ENCODE results near the gene PWP2. TPM values are rescaled to one million over a fixed set of nuclear protein-coding genes. Genes with fewer than 3 reads are reported as not detected.
"Not testable (repeated sequence)": the region's sequence is repeated elsewhere in the genome, so short reads cannot be mapped to it uniquely, and the experiment has no call there.

The PWP2 gene
- polyA plus RNA-seq, 1 donor: 9.3 TPM

DNA sequence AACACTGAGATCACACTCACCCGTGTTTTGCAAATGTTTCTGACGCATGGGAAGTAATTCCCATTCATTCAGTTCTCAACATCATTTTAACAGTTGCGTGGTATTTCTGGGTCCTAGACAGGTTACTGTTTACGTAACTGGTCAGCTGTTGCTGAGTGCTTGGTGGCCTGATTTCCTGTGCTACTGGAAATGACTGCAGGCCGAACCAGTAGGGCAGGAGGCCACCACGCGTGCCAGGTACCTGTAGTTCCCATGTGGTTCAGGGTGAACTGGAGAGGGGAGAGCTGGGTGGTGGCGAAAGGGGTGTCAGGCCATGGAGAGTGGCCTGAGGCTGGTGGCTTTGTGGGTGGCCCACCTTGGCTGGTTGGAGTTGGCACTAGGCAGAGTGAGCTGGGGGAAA lies 27.5 kb downstream of the PWP2 start:
- H3K27ac ChIP-seq (ENCODE audit: low read length); H3K4me1 ChIP-seq (ENCODE audit: control insufficient read depth, insufficient read depth, low read length); H3K27me3 ChIP-seq (ENCODE audit: control insufficient read depth, insufficient read depth, low read length); DNase-seq; H3K36me3 ChIP-seq (ENCODE audit: control insufficient read depth, insufficient read depth, low read length); H3K4me3 ChIP-seq (ENCODE audit: low read length); H3K9me3 ChIP-seq (ENCODE audit: control insufficient read depth, low read depth, low read length): not testable (repeated sequence)
- WGBS (ENCODE audit: insufficient coverage, low lambda C conversion rate): no CpG with 5 or more reads among the region's 8 CpGs

DNA sequence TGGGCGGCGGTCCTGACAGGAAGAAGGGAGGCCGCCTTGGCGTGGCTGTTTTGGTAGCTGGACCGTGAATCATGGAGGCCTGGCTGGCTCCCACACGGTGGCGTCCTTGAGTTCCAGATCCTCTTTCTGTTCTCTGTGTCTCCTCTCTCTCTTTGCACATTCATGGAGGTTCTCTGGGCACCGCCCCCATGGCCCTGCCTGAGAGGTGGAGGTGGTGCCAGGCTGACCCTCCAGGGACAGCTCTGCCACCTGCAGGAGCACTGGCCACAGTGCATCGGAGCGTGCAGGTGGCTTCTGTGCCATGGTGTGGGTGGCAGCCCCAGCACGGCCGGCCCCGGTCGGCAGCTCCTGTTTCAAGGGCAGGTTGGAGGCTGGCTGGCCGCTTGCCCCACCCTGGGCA lies 30.8 kb downstream of the PWP2 start:
- not testable (repeated sequence) for H3K27ac ChIP-seq (ENCODE audit: low read length); H3K4me3 ChIP-seq (ENCODE audit: low read length); H3K9me3 ChIP-seq (ENCODE audit: control insufficient read depth, low read depth, low read length); DNase-seq; H3K27me3 ChIP-seq (ENCODE audit: control insufficient read depth, insufficient read depth, low read length); H3K36me3 ChIP-seq (ENCODE audit: control insufficient read depth, insufficient read depth, low read length); H3K4me1 ChIP-seq (ENCODE audit: control insufficient read depth, insufficient read depth, low read length)
- WGBS (ENCODE audit: insufficient coverage, low lambda C conversion rate): no CpG with 5 or more reads among the region's 15 CpGs

DNA sequence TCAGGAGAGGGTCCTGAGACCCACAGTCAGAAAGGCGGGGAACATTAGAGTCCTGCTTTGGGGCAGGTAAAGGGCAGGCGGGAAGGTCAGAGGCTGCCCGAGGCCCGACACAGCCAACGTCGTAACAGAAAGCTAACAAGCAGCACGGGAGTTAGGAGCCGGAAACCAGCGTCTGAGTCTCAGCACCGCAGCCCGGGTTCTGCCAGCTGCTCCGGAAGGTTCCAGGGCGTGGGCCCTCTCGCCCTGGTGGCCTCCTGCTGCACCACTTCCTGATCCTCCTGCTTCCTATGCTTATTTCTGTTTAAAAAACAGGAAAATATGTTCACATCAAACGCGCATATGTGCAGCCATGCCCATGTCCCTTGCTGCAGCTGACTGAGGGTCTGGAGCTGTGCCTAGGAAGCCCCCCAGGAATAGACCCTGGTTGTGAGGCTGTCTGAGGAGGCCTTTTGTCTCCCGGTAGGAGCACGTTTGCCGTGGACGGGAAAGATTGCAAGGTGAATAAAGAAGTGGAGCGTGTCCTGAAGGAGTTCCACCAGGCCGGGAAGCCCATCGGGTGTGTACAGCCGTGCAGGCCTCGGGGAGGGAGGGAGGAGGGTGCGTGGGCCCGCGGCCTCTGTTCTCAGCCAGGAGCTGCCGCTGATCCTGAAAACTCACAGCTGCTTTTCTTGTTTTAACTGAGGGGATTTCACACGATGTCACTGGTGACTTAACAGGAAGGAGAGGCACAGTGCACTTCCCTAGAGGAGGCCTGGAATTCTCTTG lies 32.8 kb downstream of the PWP2 start:
- not testable (repeated sequence) for H3K27ac ChIP-seq (ENCODE audit: low read length); H3K4me1 ChIP-seq (ENCODE audit: control insufficient read depth, insufficient read depth, low read length); H3K36me3 ChIP-seq (ENCODE audit: control insufficient read depth, insufficient read depth, low read length); H3K27me3 ChIP-seq (ENCODE audit: control insufficient read depth, insufficient read depth, low read length); H3K9me3 ChIP-seq (ENCODE audit: control insufficient read depth, low read depth, low read length); H3K4me3 ChIP-seq (ENCODE audit: low read length)
- DNase-seq: peak in 1 of 2 donors; percentile 0
- no CpG with 5 or more reads among the region's 30 CpGs for WGBS (ENCODE audit: insufficient coverage, low lambda C conversion rate)

DNA sequence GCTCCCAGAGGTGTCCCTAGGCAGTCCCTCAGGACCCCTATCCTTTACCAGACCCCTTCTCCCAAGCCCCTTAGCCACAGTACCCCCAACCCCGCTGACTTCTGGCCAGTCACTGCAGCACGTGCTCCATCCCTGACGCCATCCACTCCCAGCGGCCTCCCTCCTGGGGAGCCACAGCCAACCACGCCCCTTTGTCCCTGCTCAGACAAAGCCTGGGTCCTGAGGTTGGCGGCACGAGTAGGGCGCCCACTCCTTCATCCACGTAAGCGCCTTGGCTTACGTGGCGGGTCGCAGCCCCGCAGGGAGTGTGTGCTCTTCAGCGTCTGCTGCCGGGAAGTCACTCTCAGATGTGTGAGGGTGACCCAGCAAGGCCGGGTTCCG lies 33.3 kb downstream of the PWP2 start:
- not testable (repeated sequence) for H3K27ac ChIP-seq (ENCODE audit: low read length); H3K36me3 ChIP-seq (ENCODE audit: control insufficient read depth, insufficient read depth, low read length); H3K27me3 ChIP-seq (ENCODE audit: control insufficient read depth, insufficient read depth, low read length); H3K4me1 ChIP-seq (ENCODE audit: control insufficient read depth, insufficient read depth, low read length); DNase-seq; H3K9me3 ChIP-seq (ENCODE audit: control insufficient read depth, low read depth, low read length); H3K4me3 ChIP-seq (ENCODE audit: low read length)
- no CpG with 5 or more reads among the region's 18 CpGs for WGBS (ENCODE audit: insufficient coverage, low lambda C conversion rate)

DNA sequence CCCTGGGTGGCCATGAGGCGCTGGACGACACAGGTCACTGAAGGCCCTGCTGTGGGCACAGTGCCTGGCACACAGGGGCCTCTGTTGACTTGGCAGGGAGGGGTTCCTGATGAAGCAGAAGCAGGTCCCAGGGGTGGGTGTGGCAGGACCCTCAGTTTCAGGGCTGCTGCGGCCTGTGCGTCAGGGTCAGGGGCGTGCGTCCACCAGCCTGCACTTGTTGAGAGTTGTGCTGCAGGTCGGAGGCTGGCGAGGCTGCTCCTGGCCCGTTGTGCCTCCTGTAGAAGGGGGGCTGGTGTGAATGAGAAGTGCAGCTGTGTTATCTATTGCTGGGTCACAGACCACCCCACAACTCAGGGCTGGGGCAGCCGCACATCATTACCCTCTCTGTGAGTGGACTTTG lies 35.3 kb downstream of the PWP2 start:
- WGBS (ENCODE audit: insufficient coverage, low lambda C conversion rate): no CpG with 5 or more reads among the region's 10 CpGs

DNA sequence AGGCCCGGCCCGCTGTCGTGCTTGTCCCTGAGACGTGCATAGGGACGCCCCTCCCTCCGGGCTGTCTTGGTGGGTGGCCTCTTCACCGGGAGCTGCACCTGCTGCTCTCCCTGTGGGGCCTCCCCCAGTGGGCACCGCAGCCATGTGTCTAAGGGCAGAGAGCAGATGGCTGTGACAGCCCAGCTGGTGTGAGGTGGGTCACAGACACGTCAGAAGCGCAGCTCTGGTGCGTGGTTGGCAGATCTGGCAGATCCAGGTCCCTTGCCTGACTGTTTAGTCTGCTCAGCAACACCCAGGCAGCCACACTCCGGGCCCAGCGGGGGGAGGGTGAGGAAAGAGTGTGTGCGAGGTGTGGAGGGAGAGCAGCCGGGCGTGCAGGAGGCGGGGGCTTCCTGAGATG lies 36.2 kb downstream of the PWP2 start:
- H3K4me3 ChIP-seq (ENCODE audit: low read length); H3K4me1 ChIP-seq (ENCODE audit: control insufficient read depth, insufficient read depth, low read length): not testable (repeated sequence)

More for the DNA sequence above, 35.3 kb downstream of the PWP2 start:
- H3K9me3 ChIP-seq (ENCODE audit: control insufficient read depth, low read depth, low read length); DNase-seq; H3K27me3 ChIP-seq (ENCODE audit: control insufficient read depth, insufficient read depth, low read length); H3K4me1 ChIP-seq (ENCODE audit: control insufficient read depth, insufficient read depth, low read length); H3K4me3 ChIP-seq (ENCODE audit: low read length); H3K27ac ChIP-seq (ENCODE audit: low read length); H3K36me3 ChIP-seq (ENCODE audit: control insufficient read depth, insufficient read depth, low read length): not testable (repeated sequence)

DNA sequence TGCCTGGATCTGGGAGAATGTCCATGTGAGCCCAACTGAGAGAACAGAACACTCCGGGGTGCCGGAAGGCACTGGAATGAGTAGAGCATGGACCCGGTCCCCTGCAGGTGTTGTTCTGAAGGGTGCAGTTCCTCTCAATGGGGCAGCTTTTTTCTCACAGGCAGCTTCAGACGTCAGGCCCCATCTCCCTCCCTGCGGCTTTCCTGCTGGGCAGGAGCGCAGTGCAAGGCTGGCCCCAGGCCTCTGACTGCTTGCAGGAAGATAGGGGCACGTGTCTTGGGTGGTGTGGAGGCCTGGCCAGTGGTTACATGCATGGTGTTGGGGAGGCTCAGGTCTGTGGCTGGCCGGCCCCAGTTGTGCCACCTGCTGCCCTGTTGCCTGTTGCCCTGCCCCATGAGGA lies 36.8 kb downstream of the PWP2 start:
- no CpG with 5 or more reads among the region's 8 CpGs for WGBS (ENCODE audit: insufficient coverage, low lambda C conversion rate)
- not testable (repeated sequence) for H3K4me1 ChIP-seq (ENCODE audit: control insufficient read depth, insufficient read depth, low read length); H3K4me3 ChIP-seq (ENCODE audit: low read length); H3K27me3 ChIP-seq (ENCODE audit: control insufficient read depth, insufficient read depth, low read length); H3K9me3 ChIP-seq (ENCODE audit: control insufficient read depth, low read depth, low read length); H3K36me3 ChIP-seq (ENCODE audit: control insufficient read depth, insufficient read depth, low read length); H3K27ac ChIP-seq (ENCODE audit: low read length); DNase-seq

More for the DNA sequence above, 36.2 kb downstream of the PWP2 start:
- not testable (repeated sequence) for H3K9me3 ChIP-seq (ENCODE audit: control insufficient read depth, low read depth, low read length); H3K27me3 ChIP-seq (ENCODE audit: control insufficient read depth, insufficient read depth, low read length); H3K36me3 ChIP-seq (ENCODE audit: control insufficient read depth, insufficient read depth, low read length); DNase-seq; H3K27ac ChIP-seq (ENCODE audit: low read length)
- WGBS (ENCODE audit: insufficient coverage, low lambda C conversion rate): no CpG with 5 or more reads among the region's 17 CpGs

DNA sequence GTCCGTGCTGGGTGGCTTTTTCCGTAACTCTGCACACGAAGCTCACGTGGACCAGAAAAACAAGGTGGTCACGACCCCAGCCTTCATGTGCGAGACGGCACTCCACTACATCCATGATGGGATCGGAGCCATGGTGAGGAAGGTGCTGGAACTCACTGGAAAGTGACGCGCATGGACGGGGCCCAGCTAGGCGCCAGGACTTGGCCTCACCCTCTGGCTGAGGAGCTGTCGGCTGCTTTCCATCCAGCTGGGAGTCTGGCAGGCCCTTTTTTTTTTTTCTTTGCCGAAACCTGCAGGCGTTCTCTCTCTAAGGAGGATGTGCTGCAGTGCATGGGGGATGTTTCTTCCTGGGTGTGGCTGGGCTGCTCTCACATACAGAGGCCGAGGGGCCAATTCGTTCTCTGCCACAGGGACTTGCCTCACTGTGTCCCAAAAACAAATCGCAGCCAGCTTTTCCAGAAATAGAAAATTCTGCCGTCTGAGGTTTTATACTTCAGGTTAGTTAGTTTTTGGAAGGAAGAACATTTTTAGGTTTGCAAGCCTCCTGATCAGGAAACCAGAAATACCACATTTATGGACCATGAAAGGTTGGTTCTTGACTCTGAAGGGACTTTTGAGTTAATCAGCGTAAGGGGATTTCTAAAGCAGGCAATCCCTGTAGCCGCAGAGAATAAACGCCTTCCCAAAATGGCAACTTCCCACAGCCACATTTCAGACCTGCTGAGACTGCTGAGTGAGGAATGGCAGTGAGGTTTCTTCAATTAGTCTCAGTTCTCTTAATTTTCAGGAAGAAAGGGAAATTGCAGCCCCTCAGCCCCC lies 37.8 kb downstream of the PWP2 start:
- H3K36me3 ChIP-seq (ENCODE audit: control insufficient read depth, insufficient read depth, low read length); H3K27me3 ChIP-seq (ENCODE audit: control insufficient read depth, insufficient read depth, low read length); H3K9me3 ChIP-seq (ENCODE audit: control insufficient read depth, low read depth, low read length); DNase-seq; H3K4me3 ChIP-seq (ENCODE audit: low read length); H3K4me1 ChIP-seq (ENCODE audit: control insufficient read depth, insufficient read depth, low read length); H3K27ac ChIP-seq (ENCODE audit: low read length): not testable (repeated sequence)
- WGBS (ENCODE audit: insufficient coverage, low lambda C conversion rate): no CpG with 5 or more reads among the region's 22 CpGs

DNA sequence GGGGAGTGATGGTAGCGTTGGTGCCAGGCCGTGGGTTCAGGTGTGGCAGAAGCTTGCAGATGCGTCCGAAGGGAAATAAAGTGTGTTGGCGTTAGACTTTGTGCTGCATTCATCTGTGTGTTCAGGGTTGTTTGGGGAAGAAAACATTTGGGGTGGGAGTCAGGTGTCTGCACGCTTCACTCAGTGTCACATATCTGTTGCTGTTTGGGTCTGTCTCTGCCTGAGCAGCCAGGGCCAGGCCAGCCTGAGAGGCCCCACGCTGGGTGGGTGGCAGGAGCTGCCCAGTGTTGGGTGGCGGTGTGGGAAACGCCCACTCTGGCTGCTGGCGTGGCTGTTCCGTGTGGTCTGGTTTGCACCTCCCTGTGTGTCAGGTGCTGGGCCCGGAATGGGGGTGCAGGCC lies 38.4 kb downstream of the PWP2 start:
- not testable (repeated sequence) for DNase-seq; H3K27me3 ChIP-seq (ENCODE audit: control insufficient read depth, insufficient read depth, low read length); H3K27ac ChIP-seq (ENCODE audit: low read length); H3K36me3 ChIP-seq (ENCODE audit: control insufficient read depth, insufficient read depth, low read length); H3K4me3 ChIP-seq (ENCODE audit: low read length); H3K9me3 ChIP-seq (ENCODE audit: control insufficient read depth, low read depth, low read length); H3K4me1 ChIP-seq (ENCODE audit: control insufficient read depth, insufficient read depth, low read length)
- WGBS (ENCODE audit: insufficient coverage, low lambda C conversion rate): no CpG with 5 or more reads among the region's 12 CpGs

DNA sequence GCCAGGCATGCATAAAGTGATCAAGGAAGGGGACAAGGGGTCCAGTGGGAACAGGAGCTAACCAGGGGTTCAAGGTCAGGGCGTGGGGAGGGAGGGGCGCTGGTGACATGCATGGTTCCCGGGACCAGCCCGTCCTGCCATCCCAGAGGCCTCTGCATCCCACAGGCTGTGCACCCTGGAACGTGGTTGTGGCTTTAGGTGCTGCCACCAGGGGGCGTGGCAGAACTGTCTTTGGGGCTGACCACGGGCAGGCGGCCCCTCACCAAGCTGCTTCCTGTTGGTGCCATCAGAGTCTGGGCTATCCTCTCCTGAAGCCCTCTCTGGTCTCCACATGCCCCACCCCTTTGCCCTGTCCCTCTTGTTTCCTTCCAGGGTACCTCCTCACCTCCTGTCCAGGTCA lies 39.9 kb downstream of the PWP2 start:
- H3K36me3 ChIP-seq (ENCODE audit: control insufficient read depth, insufficient read depth, low read length); H3K27me3 ChIP-seq (ENCODE audit: control insufficient read depth, insufficient read depth, low read length); H3K9me3 ChIP-seq (ENCODE audit: control insufficient read depth, low read depth, low read length); DNase-seq; H3K4me3 ChIP-seq (ENCODE audit: low read length); H3K4me1 ChIP-seq (ENCODE audit: control insufficient read depth, insufficient read depth, low read length); H3K27ac ChIP-seq (ENCODE audit: low read length): not testable (repeated sequence)
- no CpG with 5 or more reads among the region's 8 CpGs for WGBS (ENCODE audit: insufficient coverage, low lambda C conversion rate)

DNA sequence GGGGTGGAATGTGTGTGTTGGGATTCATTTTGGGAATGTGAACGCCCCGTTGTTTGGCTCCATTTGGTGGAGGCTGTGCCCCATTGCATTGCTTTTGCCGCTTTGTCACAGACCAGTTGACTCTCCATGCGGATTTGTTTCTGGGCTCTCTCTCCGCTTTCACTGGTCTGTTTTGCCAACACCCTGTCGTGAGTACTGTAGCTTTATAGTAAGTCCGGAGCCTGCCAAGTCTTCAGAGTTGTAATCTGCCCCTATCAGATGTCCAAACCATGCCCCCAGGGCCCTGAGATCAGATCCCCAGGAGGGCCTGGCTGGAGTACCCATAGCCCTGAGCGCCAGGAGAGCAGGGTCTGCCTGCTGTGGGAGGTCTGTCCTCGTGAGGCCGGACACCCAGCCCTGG lies 43.1 kb downstream of the PWP2 start:
- not testable (repeated sequence) for DNase-seq; H3K9me3 ChIP-seq (ENCODE audit: control insufficient read depth, low read depth, low read length); H3K4me3 ChIP-seq (ENCODE audit: low read length); H3K27ac ChIP-seq (ENCODE audit: low read length); H3K36me3 ChIP-seq (ENCODE audit: control insufficient read depth, insufficient read depth, low read length); H3K4me1 ChIP-seq (ENCODE audit: control insufficient read depth, insufficient read depth, low read length); H3K27me3 ChIP-seq (ENCODE audit: control insufficient read depth, insufficient read depth, low read length)
- WGBS (ENCODE audit: insufficient coverage, low lambda C conversion rate): no CpG with 5 or more reads among the region's 10 CpGs

Measured in large intestine (tissue), 3 donors.